Measurements from ENCODE around the gene ODF2.
A peak's percentile ranks its signal among the peaks of the same experiment; 100 is the strongest.
"Not testable (repeated sequence)": the region's sequence is repeated elsewhere in the genome, so short reads cannot be mapped to it uniquely, and the experiment has no call there.

ODF2 gene

DNA sequence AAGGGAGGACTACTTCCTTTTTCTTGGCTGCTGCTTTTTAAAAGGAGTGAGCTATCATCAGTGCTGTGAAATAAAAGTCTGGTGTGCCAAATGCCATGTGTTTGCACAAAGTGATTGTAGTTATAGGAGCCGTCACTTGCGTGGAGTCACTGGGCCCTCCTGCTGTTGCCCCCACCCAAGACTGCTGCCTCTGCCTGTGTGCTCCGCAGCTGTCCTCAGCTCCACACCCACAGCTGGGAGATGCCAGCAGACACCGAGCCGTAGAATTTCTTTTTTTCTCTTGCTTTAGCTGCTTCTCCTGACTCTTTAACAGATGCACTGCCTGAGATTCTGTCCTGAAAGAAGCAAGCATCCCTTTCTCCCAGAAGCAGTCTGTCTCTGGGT is 38.9 kb downstream of the ODF2 start:
- DNase-seq (ENCODE audit: low read depth): no peak
- no peak overlapping the region for H3K4me3 ChIP-seq (ENCODE audit: low read length)
- TF ChIP-seq, protein P1, sequence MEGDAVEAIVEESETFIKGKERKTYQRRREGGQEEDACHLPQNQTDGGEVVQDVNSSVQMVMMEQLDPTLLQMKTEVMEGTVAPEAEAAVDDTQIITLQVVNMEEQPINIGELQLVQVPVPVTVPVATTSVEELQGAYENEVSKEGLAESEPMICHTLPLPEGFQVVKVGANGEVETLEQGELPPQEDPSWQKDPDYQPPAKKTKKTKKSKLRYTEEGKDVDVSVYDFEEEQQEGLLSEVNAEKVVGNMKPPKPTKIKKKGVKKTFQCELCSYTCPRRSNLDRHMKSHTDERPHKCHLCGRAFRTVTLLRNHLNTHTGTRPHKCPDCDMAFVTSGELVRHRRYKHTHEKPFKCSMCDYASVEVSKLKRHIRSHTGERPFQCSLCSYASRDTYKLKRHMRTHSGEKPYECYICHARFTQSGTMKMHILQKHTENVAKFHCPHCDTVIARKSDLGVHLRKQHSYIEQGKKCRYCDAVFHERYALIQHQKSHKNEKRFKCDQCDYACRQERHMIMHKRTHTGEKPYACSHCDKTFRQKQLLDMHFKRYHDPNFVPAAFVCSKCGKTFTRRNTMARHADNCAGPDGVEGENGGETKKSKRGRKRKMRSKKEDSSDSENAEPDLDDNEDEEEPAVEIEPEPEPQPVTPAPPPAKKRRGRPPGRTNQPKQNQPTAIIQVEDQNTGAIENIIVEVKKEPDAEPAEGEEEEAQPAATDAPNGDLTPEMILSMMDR (IDR thresholded peaks at IDR 0.05; ENCODE audit: insufficient read depth, low read depth, low read length, missing control alignments): no peak

DNA sequence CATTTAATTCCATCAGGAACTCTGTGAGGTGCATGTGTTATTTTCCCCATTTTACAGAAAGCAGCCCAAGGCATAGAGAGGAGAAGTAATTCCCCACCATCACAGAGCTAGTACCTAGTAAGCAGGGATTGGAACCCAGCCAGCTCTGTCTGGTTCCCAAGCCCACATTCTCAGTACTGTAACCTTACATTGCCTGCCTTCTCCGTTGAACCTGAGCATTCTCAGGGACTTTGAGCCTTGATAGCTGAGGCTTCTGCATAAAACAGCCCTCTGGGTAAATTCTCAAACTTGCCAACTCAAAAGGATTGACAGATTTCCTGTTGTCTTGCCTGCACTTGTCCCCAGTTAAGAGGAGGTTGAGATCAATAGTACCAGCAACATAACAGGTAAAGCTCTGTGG is 39.5 kb downstream of the ODF2 start:
- H3K4me3 ChIP-seq (ENCODE audit: low read length): no peak overlapping the region
- TF ChIP-seq, protein P1 (IDR thresholded peaks at IDR 0.05; ENCODE audit: insufficient read depth, low read depth, low read length, missing control alignments): no peak

DNA sequence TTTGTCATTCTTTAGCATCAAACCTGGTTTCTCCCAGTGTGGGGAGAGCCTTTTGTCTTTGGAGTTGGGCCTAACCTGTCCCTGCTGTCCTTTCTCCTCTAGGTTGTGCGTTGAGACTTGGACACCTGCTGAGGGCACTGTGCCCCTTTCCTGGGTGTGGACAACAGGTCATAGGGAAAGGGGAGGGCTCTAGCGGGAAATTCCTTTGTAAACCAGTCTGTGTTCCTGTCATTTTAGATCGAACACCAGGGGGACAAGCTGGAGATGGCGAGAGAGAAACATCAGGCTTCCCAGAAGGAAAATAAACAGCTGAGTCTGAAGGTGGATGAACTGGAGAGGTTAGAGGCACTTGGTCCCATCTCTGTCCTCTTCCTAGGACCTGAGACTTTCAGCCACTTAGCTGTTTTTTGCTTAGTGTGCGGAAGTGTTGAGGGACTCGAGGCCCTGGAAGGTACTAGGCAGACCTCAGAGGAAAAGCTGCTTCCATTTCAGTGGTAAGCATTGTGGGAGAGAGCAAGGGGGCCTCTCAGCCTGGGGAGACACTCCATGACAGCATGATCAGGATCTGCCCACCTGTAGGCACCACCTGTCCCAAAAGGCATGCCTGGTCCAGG is 40.1 kb downstream of the ODF2 start:
- peak; percentile 2 for DNase-seq (ENCODE audit: low read depth)
- TF ChIP-seq, protein P1 (IDR thresholded peaks at IDR 0.05; ENCODE audit: insufficient read depth, low read depth, low read length, missing control alignments): no peak
- no peak overlapping the region for H3K4me3 ChIP-seq (ENCODE audit: low read length)

More for the DNA sequence above, 39.5 kb downstream of the ODF2 start:
- DNase-seq (ENCODE audit: low read depth): peak; percentile 33

DNA sequence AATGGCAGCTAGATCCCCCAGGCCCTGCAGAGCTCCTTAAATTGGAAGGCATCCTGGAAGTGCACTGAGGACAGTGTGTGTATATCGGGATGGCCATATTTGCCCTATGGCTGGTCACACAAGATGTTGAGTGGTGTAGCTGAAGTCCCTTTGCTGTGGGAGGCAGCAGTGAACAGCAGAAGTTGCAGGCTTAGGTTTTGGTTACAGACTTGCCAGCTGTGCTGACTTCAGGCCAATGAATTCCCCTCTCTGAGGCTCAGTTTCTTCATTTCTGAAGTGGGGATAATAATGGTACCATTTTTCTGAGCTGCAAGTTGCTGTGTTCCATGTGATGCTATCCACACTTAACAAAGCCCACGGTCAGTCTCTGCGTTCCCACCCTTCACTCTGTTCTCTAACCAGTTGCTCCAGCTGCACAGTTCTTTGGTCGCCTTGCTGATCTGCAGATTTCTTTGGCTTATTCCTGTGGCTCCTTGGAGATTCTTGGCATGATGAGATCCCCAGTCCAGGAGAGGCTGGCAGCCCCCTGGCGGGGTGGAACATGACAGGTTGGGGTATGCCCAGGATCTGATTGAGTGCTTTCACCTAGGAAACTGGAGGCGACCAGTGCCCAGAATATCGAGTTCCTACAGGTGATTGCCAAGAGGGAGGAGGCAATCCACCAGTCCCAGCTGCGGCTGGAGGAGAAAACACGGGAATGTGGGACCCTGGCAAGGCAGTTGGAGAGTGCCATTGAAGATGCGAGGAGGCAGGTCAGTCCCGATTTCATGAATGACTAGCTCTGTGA is 42.2 kb downstream of the ODF2 start:
- no peak for DNase-seq (ENCODE audit: low read depth)
- H3K4me3 ChIP-seq (ENCODE audit: low read length): no peak overlapping the region
- TF ChIP-seq, protein P1 (IDR thresholded peaks at IDR 0.05; ENCODE audit: insufficient read depth, low read depth, low read length, missing control alignments): no peak

DNA sequence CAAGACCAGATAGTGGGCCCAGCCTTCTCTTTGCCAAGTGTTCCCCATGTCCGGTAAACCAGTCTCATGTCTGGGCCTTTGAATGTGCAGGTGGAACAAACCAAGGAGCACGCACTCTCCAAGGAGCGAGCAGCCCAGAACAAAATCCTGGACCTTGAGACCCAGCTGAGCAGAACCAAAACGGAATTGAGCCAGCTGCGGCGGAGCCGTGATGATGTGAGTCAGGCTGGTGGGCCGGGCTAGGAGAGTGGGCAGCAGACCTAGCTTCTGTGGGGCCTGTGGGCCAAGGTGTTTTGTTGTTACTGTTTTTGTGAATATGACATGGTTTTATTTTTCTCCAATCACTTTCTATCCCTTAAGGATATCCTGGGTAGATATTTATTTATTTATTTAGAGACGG is 43.1 kb downstream of the ODF2 start:
- DNase-seq (ENCODE audit: low read depth): no peak
- TF ChIP-seq, protein P1 (IDR thresholded peaks at IDR 0.05; ENCODE audit: insufficient read depth, low read depth, low read length, missing control alignments): no peak

DNA sequence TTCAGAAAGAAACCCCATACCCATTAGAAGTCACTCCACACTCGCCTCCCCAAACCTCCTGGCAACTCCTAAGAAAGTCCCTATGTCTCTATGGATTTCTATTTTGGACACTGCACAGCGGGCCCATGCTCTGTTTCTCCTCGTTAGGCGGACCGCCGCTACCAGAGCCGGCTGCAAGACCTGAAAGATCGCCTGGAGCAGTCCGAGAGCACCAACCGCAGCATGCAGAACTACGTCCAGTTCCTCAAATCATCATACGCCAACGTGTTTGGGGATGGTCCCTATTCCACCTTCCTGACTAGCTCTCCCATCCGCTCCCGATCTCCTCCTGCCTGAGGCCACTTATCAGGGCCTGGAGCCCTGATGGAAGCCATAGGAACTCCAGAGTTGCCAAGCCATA is 44.1 kb downstream of the ODF2 start:
- TF ChIP-seq, protein P1 (IDR thresholded peaks at IDR 0.05; ENCODE audit: insufficient read depth, low read depth, low read length, missing control alignments): no peak
- no peak overlapping the region for H3K4me3 ChIP-seq (ENCODE audit: low read length)
- DNase-seq (ENCODE audit: low read depth): no peak

More for the DNA sequence above, 43.1 kb downstream of the ODF2 start:
- no peak overlapping the region for H3K4me3 ChIP-seq (ENCODE audit: low read length)

DNA sequence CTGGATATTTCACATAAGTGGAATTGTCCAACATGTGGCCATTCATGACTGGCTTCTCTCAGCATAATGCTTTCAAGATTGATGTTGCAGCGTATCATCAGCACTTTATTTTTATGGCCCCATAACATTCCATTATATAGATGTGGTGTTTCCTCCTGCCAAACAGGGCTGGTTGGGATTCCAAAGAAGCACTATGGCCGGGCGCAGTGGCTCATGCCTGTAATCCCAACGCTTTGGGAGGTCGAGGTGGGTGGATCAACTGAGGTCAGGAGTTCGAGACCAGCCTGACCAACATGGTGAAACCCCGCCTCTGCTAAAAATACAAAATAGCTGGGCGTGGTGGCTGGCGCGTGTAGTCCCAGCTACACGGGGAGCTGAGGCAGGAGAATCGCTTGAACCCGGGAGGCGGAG is 47.6 kb downstream of the ODF2 start:
- not testable (repeated sequence) for H3K4me3 ChIP-seq (ENCODE audit: low read length); DNase-seq (ENCODE audit: low read depth)
